T1000 (cell line): Measurements from ENCODE around the gene KIF18B.

Experiments
- DNase-seq: peaks from one replicate; lab custom pipeline; 2025; ENCODE audit warnings: mixed read lengths; lab: John Stamatoyannopoulos, UW

Gene KIF18B

GRCh38 chr17:44947461-44948314 is at the start of gene KIF18B:
KIF18B (minus strand) TSS chr17:44947773; CDS start chr17:44936344, 11,429 bp downstream.
- peak; percentile 78 for DNase-seq

- no peak for DNase-seq
These were observed 48.7 kb upstream of the KIF18B start for GRCh38 chr17:44996304-44996703.

- no peak for DNase-seq
These were observed 47.9 kb upstream of the KIF18B start for GRCh38 chr17:44995436-44996001.

- no peak for DNase-seq
These were observed 44.8 kb upstream of the KIF18B start for GRCh38 chr17:44992242-44992939.

GRCh38 chr17:44990994-44991393 is 43.4 kb upstream of the KIF18B start:
- DNase-seq = no peak

- no peak for DNase-seq
These were observed 42.1 kb upstream of the KIF18B start for GRCh38 chr17:44989552-44990138.

GRCh38 chr17:44988044-44988942 is 40.7 kb upstream of the KIF18B start:
- no peak for DNase-seq

- no peak for DNase-seq
These were observed 36.0 kb upstream of the KIF18B start for GRCh38 chr17:44983563-44983962.

- no peak for DNase-seq
These were observed 34.6 kb upstream of the KIF18B start for GRCh38 chr17:44982113-44982702.

GRCh38 chr17:44981221-44981968 is 33.8 kb upstream of the KIF18B start:
- peak; percentile 22 for DNase-seq

GRCh38 chr17:44979426-44979995 is 31.9 kb upstream of the KIF18B start:
- no peak for DNase-seq

- DNase-seq = no peak
These were observed 31.2 kb upstream of the KIF18B start for GRCh38 chr17:44978807-44979206.

- DNase-seq = no peak
These were observed 30.4 kb upstream of the KIF18B start for GRCh38 chr17:44977814-44978550.

GRCh38 chr17:44977065-44977464 is 29.5 kb upstream of the KIF18B start:
- DNase-seq = no peak

GRCh38 chr17:44976206-44976605 is 28.6 kb upstream of the KIF18B start:
- DNase-seq = no peak

- no peak for DNase-seq
These were observed 25.4 kb upstream of the KIF18B start for GRCh38 chr17:44972953-44973352.

GRCh38 chr17:44971776-44972483 is 24.4 kb upstream of the KIF18B start:
- DNase-seq = no peak

- peak; percentile 11 for DNase-seq
These were observed 22.7 kb upstream of the KIF18B start for GRCh38 chr17:44970136-44970741.
